Tibial artery (tissue), 4 donors: ENCODE data around the gene PIK3R5.

Experiments
- DNase-seq, 2 donors: peaks; one replicate each; pipeline ENCODE4 v3.0.0-alpha.2; 2019
- H3K27ac ChIP-seq, 2 donors: fragments of 200-600 bp; sonication (generic) in 1 of 2; 1 replicate in 1 of 2; 2 replicates in 1 of 2; pipeline ENCODE4 v1.5.1; 2018 to 2019; ENCODE audit warnings: mild to moderate bottlenecking in 1 of 2
- H3K27me3 ChIP-seq, 2 donors: fragments of 200-600 bp; sonication (generic) in 1 of 2; one replicate each; pipeline versions ENCODE4 v1.5.1 to v1.6.0; 2016 to 2019
- H3K36me3 ChIP-seq, 3 donors: fragments of 200-600 bp; sonication (generic) in 2 of 3; one replicate each; pipeline ENCODE4 v1.5.1; 2016 to 2019; ENCODE audit warnings: mild to moderate bottlenecking in 2 of 3
- H3K4me1 ChIP-seq, 4 donors: fragments of 200-600 bp; sonication (generic) in 2 of 4; 1 replicate in 3 of 4; 2 replicates in 1 of 4; pipeline ENCODE4 v1.5.1; 2016 to 2019
- H3K4me3 ChIP-seq, 2 donors: fragments of 200-600 bp; sonication (generic) in 1 of 2; 1 replicate in 1 of 2; 2 replicates in 1 of 2; pipeline ENCODE4 v1.5.1; 2018 to 2019; ENCODE audit warnings: mild to moderate bottlenecking in 2 of 2
- H3K9me3 ChIP-seq, 3 donors: fragments of 200-600 bp; sonication (generic) in 1 of 3; one replicate each; pipeline ENCODE4 v1.5.1; 2016 to 2019
- intact Hi-C: fragments of 100-400 bp; cut with DNase I; formaldehyde crosslinking; loops from one replicate; pipeline ENCODE4 v1.15.0; 2023; ENCODE audit warnings: low total_unique reads
- TF ChIP-seq, protein P1 (sequence below), 2 experiments: fragments of 200-600 bp in 1 of 2; fragments of 450-650 bp in 1 of 2; IDR thresholded peaks; one replicate each; pipeline ENCODE4 v1.5.1; 2017 to 2019; ENCODE audit warnings: antibody characterized with exemption in 2 of 2, mild to moderate bottlenecking in 1 of 2, moderate library complexity in 1 of 2

The PIK3R5 gene

DNA sequence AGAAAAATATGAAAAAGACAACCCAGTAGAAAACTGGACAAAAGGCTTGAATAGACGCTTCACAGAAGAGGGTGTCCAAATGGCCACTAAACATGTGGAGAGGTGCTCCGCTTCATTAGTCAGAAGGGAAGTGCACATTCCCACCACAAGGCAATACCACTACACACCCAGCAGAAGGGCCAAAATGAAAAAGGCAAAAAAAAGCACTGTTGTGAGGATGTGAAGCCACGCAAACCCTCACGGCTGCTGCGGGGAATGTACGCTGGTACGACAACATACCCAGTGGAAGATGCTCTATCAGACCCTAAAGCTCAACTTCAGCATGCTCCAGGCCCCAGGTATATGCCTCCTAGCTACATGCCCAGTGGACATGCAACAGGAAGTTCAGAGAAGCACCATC, 17.0 kb downstream of the PIK3R5 start:
- no peaks in the 10 kb centered on the region for H3K36me3 ChIP-seq
- no peak overlapping the region for H3K27ac ChIP-seq
- H3K9me3 ChIP-seq, result peaks cover 0 to 4% (median 0%) of the 10 kb centered on the region in 3 donors
- H3K4me3 ChIP-seq, result no peak overlapping the region
- intact Hi-C loops, result no loop called here
- TF ChIP-seq, protein P1, sequence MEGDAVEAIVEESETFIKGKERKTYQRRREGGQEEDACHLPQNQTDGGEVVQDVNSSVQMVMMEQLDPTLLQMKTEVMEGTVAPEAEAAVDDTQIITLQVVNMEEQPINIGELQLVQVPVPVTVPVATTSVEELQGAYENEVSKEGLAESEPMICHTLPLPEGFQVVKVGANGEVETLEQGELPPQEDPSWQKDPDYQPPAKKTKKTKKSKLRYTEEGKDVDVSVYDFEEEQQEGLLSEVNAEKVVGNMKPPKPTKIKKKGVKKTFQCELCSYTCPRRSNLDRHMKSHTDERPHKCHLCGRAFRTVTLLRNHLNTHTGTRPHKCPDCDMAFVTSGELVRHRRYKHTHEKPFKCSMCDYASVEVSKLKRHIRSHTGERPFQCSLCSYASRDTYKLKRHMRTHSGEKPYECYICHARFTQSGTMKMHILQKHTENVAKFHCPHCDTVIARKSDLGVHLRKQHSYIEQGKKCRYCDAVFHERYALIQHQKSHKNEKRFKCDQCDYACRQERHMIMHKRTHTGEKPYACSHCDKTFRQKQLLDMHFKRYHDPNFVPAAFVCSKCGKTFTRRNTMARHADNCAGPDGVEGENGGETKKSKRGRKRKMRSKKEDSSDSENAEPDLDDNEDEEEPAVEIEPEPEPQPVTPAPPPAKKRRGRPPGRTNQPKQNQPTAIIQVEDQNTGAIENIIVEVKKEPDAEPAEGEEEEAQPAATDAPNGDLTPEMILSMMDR (IDR thresholded peaks at IDR 0.05), result no peak
- no peaks in the 10 kb centered on the region for H3K4me1 ChIP-seq
- DNase-seq, result no peak
- H3K27me3 ChIP-seq, result peaks cover 0 to 17% of the 10 kb centered on the region in 2 donors

DNA sequence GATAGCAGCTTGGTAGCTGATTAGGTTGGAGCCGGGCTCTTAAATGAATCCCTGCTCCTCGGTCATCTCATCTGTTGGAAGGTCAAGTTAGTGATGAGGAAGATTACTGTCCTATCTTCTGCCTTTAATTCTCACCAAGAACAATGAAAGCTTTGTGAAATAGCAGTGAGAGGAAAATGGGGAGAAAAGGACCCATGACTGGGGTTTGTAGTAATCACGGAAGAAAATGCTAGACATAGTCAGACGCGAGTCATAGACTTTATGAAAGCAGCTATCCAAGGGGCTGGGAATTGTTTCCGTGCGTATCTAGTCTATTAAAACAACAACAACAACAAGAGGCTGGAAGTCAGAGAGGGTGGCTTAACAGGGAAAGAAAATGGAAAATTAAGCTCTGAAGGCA, 18.3 kb downstream of the PIK3R5 start:
- Histone ChIP-seq H3K4me1 (no peaks in the 10 kb centered on the region), H3K27ac (no peak overlapping the region), H3K27me3 (peaks cover 0 to 15% of the 10 kb centered on the region in 2 donors), H3K4me3 (no peak overlapping the region), H3K36me3 (no peaks in the 10 kb centered on the region), H3K9me3 (peaks cover 0 to 4% (median 0%) of the 10 kb centered on the region in 3 donors)
- TF ChIP-seq, protein P1 (IDR thresholded peaks at IDR 0.05), result no peak
- DNase-seq, result no peak
- intact Hi-C loops, result no loop called here

DNA sequence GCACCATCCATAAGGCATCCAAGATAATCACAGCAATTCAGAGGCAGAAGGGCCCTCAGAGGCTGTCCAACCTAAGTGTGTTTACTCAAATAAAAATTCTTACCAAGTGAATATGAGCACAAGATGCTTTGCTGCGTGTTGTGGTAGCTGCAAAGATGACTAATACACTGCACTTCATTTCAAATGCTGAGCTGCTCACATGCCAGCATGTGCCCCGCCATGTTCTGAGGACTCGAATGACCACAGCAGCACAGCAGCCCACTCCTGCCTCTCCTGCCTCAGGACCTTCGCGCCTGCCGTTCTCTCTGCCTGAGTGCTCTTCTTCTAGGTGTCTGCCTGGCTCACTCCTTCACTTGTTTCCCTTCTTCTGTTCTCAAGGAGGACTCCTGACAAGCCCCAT, 19.0 kb downstream of the PIK3R5 start:
- TF ChIP-seq, protein P1 (IDR thresholded peaks at IDR 0.05), result no peak
- no peak for DNase-seq
- Histone ChIP-seq H3K27ac (no peak overlapping the region), H3K4me1 (no peaks in the 10 kb centered on the region), H3K4me3 (no peak overlapping the region), H3K9me3 (peaks cover 0 to 4% (median 0%) of the 10 kb centered on the region in 3 donors), H3K36me3 (no peaks in the 10 kb centered on the region), H3K27me3 (peaks cover 0 to 20% of the 10 kb centered on the region in 2 donors)
- intact Hi-C loops, result no loop called here

DNA sequence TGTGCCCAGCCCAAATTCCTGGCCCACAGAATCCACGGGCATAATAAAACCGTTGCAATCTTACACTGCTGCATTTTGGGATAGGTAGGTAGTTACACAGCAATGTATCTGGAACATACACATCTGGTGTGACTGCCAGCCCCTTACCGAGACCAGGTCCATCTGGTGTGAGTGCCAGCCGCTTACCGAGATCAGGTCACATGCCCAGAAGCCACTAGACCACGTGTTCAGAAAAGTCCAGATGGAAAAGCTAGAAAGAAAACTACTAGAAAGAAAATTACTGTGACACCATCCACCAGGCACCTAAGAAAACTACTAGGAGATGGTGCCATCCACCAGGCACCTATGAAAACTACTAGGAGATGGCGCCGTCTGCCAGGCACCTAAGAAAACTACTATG, 19.4 kb downstream of the PIK3R5 start:
- no peak overlapping the region for H3K4me3 ChIP-seq

DNA sequence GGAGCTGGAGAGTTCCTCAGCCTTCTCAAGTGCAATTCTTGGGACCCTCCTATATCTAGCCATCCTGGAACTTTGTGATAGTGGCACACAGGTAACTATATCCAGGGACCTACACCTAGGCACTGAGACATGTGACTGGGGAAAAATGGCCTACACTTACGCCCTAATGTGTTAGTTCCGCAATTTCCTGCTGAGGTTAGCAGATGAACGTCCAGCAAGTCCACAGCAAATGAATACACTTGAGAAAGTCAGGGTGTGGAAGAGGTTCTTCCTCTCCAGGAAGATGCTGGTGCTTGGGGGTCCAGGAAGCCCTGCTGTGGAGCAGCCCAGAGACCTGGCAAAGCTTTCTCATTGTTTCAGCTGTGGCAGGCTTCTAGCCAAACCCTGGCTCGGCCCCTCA, 20.8 kb downstream of the PIK3R5 start:
- TF ChIP-seq, protein P1 (IDR thresholded peaks at IDR 0.05), result no peak
- no peaks in the 10 kb centered on the region for H3K4me1 ChIP-seq
- H3K9me3 ChIP-seq, result peaks cover 0 to 4% (median 0%) of the 10 kb centered on the region in 3 donors
- H3K36me3 ChIP-seq, result no peaks in the 10 kb centered on the region
- H3K27ac ChIP-seq, result no peak overlapping the region
- H3K4me3 ChIP-seq, result no peak overlapping the region
- intact Hi-C loops, result no loop called here
- DNase-seq, result no peak
- peaks cover 0 to 27% of the 10 kb centered on the region in 2 donors for H3K27me3 ChIP-seq

More for the DNA sequence above, 19.4 kb downstream of the PIK3R5 start:
- TF ChIP-seq, protein P1 (IDR thresholded peaks at IDR 0.05), result no peak
- Histone ChIP-seq H3K9me3 (peaks cover 0 to 4% (median 0%) of the 10 kb centered on the region in 3 donors), H3K27ac (no peak overlapping the region), H3K36me3 (no peaks in the 10 kb centered on the region), H3K4me1 (no peaks in the 10 kb centered on the region), H3K27me3 (peaks cover 0 to 24% of the 10 kb centered on the region in 2 donors)
- intact Hi-C loops, result no loop called here
- no peak for DNase-seq

DNA sequence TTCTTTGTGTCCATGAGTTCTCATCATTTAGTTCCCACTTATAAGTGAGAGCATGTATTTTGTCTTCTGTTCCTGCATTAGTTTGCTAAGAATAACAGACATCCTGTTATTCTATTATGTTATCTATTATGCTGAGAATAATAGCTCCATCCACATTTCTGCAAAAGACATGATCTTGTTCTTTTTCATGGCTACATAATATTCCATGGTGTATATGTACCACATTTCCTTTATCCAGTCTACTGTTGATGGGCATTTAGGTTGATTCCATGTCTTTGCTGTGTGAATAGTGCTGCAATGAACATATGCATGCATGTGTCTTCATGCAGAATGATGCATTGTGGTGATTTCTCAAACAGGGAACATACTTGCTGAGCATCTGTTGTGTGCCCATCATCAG, 21.4 kb downstream of the PIK3R5 start:
- DNase-seq, result no peak
- intact Hi-C loops, result no loop called here
- TF ChIP-seq, protein P1 (IDR thresholded peaks at IDR 0.05), result no peak
- H3K27me3 ChIP-seq, result peaks cover 0 to 32% of the 10 kb centered on the region in 2 donors
- no peak overlapping the region for H3K4me3 ChIP-seq
- no peaks in the 10 kb centered on the region for H3K36me3 ChIP-seq
- no peaks in the 10 kb centered on the region for H3K4me1 ChIP-seq
- no peak overlapping the region for H3K27ac ChIP-seq
- peaks cover 0 to 4% (median 0%) of the 10 kb centered on the region in 3 donors for H3K9me3 ChIP-seq
